Motor neuron (in vitro differentiated cells): Measurements from ENCODE around the gene PXYLP1. TPM values are rescaled to one million over a fixed set of nuclear protein-coding genes. Genes with fewer than 3 reads are reported as not detected.
A peak's percentile ranks its signal among the peaks of the same experiment; 100 is the strongest.
"Not testable (repeated sequence)": the region's sequence is repeated elsewhere in the genome, so short reads cannot be mapped to it uniquely, and the experiment has no call there.

Source experiments
- ATAC-seq, 8 experiments: fragments of 200-7000 bp; cut with Tn5 transposase; replicated peaks in 6 of 8; 2 replicates each; pipeline ENCODE4 v1.8.0; 2021; ENCODE audit warnings: mild to moderate bottlenecking in 8 of 8, moderate library complexity in 8 of 8
- H3K27ac ChIP-seq, 2 donors: fragments of 250-450 bp; sonication (Bioruptor Pico); 2 replicates each; pipeline ENCODE4 v1.9.0; 2021; ENCODE audit warnings: antibody characterized with exemption in 2 of 2, mild to moderate bottlenecking in 2 of 2, moderate library complexity in 1 of 2
- H3K4me1 ChIP-seq, 2 donors: fragments of 250-450 bp; sonication (Bioruptor Pico); replicated peaks in 1 of 2; 2 replicates each; pipeline ENCODE4 v1.6.1; 2021; ENCODE audit warnings: antibody characterized with exemption in 2 of 2, mild to moderate bottlenecking in 2 of 2, moderate library complexity in 1 of 2
- H3K4me3 ChIP-seq, 5 donors: fragments of 250-450 bp; sonication (Bioruptor Pico); 2 replicates each; pipeline ENCODE4 v1.9.0; 2021; ENCODE audit warnings: antibody characterized with exemption in 5 of 5, mild to moderate bottlenecking in 5 of 5, moderate library complexity in 4 of 5
- WGBS, 10 experiments: fragments of 450-650 bp; shearing (Covaris generic); methylation state at CpG; one replicate each; pipeline ENCODE4 v1.0.0; 2022; 5-methylcytosine and 5-hydroxymethylcytosine counted together
- in situ Hi-C, 9 experiments: fragments of 400-800 bp; cut with MboI; loops; one replicate each; pipeline ENCODE4 v1.15.0; 2021; ENCODE audit warnings: low sequenced_read_pairs in 9 of 9, low pct_unique_long_range_greater_than_20kb in 2 of 9; ENCODE audit not compliant: unreplicated experiment in 9 of 9
- total RNA-seq, 8 experiments: library from RNA; unstranded; fragments of 300-600 nt; gene quantifications; 2 replicates each; pipeline versions ENCODE4 v1.2.3 to v1.2.4, GENCODE V29; 2022

The PXYLP1 gene, protein sequence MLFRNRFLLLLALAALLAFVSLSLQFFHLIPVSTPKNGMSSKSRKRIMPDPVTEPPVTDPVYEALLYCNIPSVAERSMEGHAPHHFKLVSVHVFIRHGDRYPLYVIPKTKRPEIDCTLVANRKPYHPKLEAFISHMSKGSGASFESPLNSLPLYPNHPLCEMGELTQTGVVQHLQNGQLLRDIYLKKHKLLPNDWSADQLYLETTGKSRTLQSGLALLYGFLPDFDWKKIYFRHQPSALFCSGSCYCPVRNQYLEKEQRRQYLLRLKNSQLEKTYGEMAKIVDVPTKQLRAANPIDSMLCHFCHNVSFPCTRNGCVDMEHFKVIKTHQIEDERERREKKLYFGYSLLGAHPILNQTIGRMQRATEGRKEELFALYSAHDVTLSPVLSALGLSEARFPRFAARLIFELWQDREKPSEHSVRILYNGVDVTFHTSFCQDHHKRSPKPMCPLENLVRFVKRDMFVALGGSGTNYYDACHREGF
- total RNA-seq: 10 to 100 TPM; 11.9 to 65.2 (median 40.0) TPM

DNA sequence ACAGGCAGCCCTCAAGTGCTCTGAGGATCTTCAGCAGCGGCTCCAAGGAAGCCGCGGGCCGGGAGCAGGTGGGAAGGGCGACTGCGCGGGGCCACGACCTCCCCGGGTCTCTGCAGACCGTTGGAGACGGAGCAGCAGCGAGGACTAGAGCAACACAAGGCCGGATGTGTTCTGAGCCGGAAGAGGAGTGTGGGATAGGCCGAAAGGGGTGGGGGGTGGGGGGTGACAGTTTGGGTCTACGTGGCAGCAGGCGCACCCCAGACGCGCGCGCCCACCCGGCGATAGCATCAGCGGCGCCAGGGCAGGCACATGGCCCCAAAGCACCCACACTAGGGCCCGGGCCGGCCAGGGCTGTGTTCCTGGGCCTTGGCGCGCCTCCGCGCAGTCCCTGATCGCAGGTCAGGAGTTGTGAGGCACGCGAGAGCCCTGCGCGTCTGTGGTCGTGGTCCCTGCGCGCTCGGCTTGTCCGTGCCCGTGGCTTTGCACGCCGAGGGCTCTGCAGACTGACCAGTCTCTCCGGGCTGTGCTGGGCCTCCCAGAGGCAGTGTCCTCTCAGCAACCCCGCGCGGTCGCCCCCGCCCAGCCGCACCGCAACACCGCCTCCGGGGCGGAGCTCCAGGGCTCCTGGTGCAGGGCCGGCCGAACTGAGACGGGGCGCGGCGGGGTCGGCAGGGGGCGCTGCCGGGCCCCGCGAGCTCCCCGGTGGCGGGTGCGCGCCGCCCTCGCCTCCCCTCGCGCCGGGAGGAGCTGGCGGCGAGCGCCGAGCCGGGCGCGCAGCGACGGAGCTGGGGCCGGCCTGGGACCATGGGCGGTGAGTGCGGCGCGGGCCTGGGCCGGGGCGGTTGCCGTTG, at the start of gene PXYLP1:
PXYLP1 (plus strand) TSS at position 725 of the 851 bp plus-strand sequence. CDS start 28,351 bp downstream, outside the sequence.
- Histone ChIP-seq H3K27ac (peak within 1 kb of the TSS; percentile 78 to 88), H3K4me3 (peak within 1 kb of the TSS; percentile 68 to 99 (median 71)), H3K4me1 (peaks cover 51 to 57% of the 10 kb centered on the region in 2 donors)
- peak; percentile 79 to 96 (median 94) for ATAC-seq
- WGBS, 10 experiments: 9 to 17% (median 10%) methylated on average over 2 to 9 of the region's 92 CpGs; no CpG with 5 or more reads in 7 of the 10 experiments
- in situ Hi-C loops: no loop called here

DNA sequence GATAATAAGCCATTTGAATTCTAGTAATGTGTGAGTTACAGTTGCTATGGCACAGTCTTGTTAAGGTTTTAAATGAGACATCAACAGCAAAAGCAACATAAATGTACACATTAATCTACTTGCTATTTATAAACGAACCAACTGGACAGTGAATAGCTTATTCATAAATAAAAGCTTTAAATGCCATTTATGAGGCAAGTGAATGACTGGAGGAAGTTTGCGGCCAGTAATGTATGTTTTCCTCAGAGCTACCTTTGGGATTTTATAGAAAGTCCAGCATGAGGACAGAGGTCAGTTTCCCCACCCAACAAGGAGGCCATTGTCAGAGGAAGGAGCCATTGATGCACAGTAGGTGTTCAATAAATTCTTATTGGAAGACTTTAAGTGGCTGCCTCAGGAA, 48.0 kb upstream of the PXYLP1 start:
- Histone ChIP-seq H3K4me1 (no peaks in the 10 kb centered on the region), H3K27ac (no peak overlapping the region), H3K4me3 (no peak overlapping the region)
- 0 to 100% (median 38%) methylated on average over 1 to 2 of the region's 2 CpGs for WGBS, 10 experiments
- in situ Hi-C loops: loop anchor here in 4 of 9 experiments (25.0 kb wide), 1 partner anchor 171 kb away; no protein-coding TSS in a partner anchor
- peak in 1 of 8 experiments; percentile 39 for ATAC-seq

DNA sequence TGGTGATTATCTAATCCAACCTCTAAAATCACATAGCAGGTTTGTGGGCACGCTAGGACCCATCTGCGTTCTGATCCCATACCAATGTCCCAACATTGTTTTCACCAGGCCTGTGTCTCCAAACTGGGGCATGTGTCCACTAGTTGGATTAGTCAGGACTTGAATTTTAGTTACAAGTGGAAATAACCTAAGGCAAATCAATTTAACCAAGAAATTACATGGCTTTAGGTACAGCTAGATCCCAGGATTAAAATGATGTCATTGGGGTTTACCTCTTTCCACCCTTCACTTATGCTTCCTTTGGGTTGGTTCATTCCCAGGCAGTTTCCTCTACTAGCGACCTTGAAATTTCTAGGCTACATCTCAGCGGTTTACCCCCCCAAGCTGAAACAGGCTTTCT, 47.2 kb upstream of the PXYLP1 start:
- ATAC-seq: no peak
- no peak overlapping the region for H3K27ac ChIP-seq
- in situ Hi-C loops: loop anchor here in 4 of 9 experiments (25.0 kb wide), 1 partner anchor 172 kb away; no protein-coding TSS in a partner anchor
- H3K4me1 ChIP-seq: no peaks in the 10 kb centered on the region
- no peak overlapping the region for H3K4me3 ChIP-seq
- 57 to 100% (median 75%) methylated on average over 1 to 4 of the region's 4 CpGs; no CpG with 5 or more reads in 1 of the 10 experiments for whole genome bisulfite sequencing, 10 experiments

DNA sequence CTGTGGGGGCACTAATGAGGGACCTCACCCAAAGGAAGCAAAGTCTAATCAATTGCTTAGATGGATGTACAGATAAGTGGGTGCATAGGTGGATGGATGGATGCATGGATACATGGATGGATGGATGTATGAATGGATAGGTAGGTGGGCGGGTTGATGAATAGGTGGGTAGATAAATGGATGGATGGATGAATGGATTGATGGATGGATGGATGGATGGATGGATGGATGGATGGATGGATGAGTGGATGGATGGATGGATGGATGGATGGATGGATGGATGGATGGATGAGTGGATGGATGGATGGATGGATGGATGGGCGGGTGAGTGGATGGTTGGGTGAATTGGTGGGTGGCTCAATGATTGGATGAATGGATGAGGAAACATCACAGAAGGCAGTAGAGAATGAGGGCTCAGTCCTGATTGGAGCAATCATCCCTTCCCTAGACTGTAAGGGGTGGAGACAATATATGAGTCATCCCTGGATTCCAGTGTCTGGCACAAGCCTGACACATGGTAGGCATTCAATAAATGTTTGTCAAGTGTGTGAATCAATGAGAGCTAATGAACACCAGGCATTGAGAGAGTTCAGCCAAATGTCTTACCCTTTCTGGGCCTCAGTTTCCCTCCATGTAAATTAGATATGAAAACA, 40.4 kb upstream of the PXYLP1 start:
- peak in 2 of 8 experiments; percentile 19 to 28 for ATAC-seq
- in situ Hi-C loops: loop anchor here in 8 of 9 experiments (10.0 to 25.0 kb wide), 2 partner anchors 179 to 186 kb away; no protein-coding TSS in a partner anchor
- WGBS, 10 experiments: 46 to 100% (median 83%) methylated on average over 1 to 2 of the region's 2 CpGs; no CpG with 5 or more reads in 2 of the 10 experiments
- no peaks in the 10 kb centered on the region for H3K4me1 ChIP-seq
- no peak overlapping the region for H3K4me3 ChIP-seq
- H3K27ac ChIP-seq: no peak overlapping the region

DNA sequence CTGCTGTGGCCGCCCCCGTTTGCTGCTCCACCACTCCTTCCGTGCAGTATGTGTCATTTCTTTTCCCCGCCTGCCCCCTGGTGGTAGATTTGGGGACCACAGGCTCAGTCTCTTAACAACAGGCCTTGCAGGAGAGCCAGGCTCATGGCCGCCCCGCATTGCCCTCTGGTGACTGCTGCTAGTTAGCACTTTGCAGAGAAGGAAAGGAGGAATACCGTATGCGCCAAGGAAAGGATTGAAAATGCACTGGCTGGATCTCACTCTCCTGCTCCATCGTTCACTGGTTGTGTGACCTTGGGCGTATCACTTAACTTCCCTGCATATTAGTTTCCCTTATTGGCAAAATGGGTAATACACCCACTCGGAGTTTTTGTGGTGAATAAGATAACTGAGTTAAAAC, 39.3 kb upstream of the PXYLP1 start:
- no peak overlapping the region for H3K4me3 ChIP-seq
- H3K27ac ChIP-seq: no peak overlapping the region
- 0 to 80% (median 22%) methylated on average over 1 to 11 of the region's 11 CpGs; no CpG with 5 or more reads in 2 of the 10 experiments for WGBS, 10 experiments
- no peaks in the 10 kb centered on the region for H3K4me1 ChIP-seq
- in situ Hi-C loops: loop anchor here in 8 of 9 experiments (10.0 to 25.0 kb wide), 2 partner anchors 180 to 188 kb away; no protein-coding TSS in a partner anchor
- ATAC-seq: peak; percentile 93 to 100 (median 100)

DNA sequence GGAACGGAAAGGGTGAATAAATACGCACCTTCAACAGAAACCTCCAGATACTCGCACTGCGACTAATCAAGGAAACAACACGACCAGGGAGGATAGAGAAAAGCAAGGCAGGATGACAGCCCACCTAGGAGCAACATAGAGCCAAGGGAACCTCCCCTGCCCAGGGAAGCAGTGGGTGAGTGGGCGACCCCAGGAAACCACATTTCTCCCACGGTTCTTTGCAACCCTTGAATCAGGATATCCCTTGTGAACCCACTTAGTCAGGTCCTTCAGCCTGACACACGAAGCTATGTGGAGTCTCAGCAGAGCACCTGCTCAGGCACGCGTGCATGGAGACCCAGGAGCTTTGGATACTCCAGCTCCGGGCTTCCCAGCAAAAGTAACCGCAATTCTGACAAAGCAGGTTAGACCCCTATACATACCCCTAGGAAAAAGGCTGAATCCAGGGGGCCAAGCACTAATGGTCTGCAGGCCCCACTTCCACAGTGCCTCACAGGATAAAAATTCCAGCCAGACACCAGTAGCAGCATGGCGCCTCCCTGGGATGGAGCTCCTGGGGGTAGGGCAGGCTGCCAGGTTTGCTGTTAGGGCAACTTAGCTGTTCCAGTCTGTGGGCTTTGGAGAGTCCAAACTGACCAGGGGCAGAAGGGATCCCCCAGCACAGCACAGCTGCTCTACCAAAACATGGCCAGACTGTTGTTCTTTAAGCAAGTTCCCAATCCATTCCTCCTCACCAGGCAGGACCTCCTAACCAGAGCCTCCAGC, 38.4 kb upstream of the PXYLP1 start:
- in situ Hi-C loops: loop anchor here in 8 of 9 experiments (10.0 to 25.0 kb wide), 2 partner anchors 181 to 188 kb away; no protein-coding TSS in a partner anchor
- no peak overlapping the region for H3K27ac ChIP-seq
- no peak for ATAC-seq
- 70 to 100% (median 96%) methylated on average over 2 to 10 of the region's 13 CpGs; no CpG with 5 or more reads in 3 of the 10 experiments for WGBS, 10 experiments
- H3K4me3 ChIP-seq: no peak overlapping the region
- H3K4me1 ChIP-seq: no peaks in the 10 kb centered on the region

DNA sequence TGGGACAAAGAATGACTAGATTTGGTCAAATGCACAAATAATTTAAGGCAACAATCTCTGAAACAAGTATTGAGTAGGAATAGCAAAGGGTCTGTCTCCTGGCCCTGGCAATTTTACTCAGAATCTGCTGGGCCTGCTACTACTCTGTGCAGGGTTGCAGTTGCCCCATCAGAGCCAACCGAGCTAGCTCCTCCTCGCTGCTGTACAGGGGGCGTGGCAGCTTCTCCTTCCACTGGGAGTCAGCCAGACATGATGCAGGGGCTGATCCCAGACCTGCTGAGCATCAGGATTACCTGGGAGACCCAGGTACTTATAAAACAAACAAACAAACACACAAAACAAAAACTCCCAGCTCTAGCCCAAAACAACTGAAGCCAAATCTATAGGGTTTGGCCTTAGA, 30.5 kb upstream of the PXYLP1 start:
- Histone ChIP-seq H3K4me3 (no peak overlapping the region), H3K4me1 (peaks cover 0 to 2% of the 10 kb centered on the region in 2 donors), H3K27ac (no peak overlapping the region)
- in situ Hi-C loops: loop anchor here in 1 of 9 experiments (5.0 kb wide), 1 partner anchor 199 kb away; no protein-coding TSS in a partner anchor
- ATAC-seq: no peak
- 7 to 100% (median 61%) methylated on average over 1 to 3 of the region's 3 CpGs; no CpG with 5 or more reads in 5 of the 10 experiments for WGBS, 10 experiments

DNA sequence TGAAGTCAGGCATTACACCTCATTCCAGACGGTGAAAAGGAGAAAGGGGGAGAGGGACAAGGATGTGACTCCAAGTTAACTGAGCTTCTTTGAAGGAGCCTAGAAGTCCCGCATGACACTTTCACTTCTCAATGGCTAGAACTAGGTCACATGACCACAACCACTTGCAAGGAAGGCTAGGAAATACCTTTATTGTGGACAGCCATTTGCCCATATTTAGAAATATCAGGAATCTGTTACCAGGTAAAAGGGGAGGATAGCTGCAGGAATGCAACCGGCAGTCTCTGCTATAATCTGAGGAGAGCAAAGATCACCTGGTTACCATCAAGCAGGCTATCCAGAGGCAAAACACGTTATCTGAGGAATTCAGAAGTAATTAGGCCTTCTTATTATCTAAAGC, 28.9 kb upstream of the PXYLP1 start:
- in situ Hi-C loops: loop anchor here in 1 of 9 experiments (5.0 kb wide), 1 partner anchor 200 kb away; no protein-coding TSS in a partner anchor
- no peak overlapping the region for H3K27ac ChIP-seq
- no peak for ATAC-seq

DNA sequence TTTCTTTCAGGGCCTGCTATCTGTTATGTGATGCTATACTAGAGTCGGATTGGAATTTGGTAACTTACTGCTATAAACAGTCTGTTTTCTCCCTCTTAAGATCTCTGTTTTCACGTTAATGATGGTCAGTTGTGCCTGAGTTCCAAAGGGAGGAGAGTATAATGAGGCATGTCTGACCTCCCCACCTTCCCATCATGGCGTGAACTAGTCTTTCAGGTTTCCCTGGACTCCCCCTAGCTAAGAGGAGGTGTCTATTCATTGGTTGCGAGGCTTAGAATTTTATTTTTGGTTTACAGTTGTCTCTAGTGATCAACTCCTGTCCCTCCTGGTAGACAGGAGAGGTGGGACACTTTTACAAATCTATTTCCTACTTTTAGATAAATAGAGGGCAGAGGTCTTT, 27.8 kb upstream of the PXYLP1 start:
- WGBS, 10 experiments: 25 to 100% (median 83%) methylated on average over 1 to 4 of the region's 4 CpGs; no CpG with 5 or more reads in 1 of the 10 experiments
- Histone ChIP-seq H3K4me1 (peaks cover 0 to 2% of the 10 kb centered on the region in 2 donors), H3K4me3 (no peak overlapping the region), H3K27ac (no peak overlapping the region)
- no peak for ATAC-seq
- in situ Hi-C loops: loop anchor here in 1 of 9 experiments (5.0 kb wide), 1 partner anchor 202 kb away; no protein-coding TSS in a partner anchor

More for the DNA sequence above, 28.9 kb upstream of the PXYLP1 start:
- WGBS, 10 experiments: 47 to 100% (median 97%) methylated on average over 1 to 4 of the region's 4 CpGs; no CpG with 5 or more reads in 2 of the 10 experiments
- peaks cover 0 to 2% of the 10 kb centered on the region in 2 donors for H3K4me1 ChIP-seq
- H3K4me3 ChIP-seq: no peak overlapping the region

DNA sequence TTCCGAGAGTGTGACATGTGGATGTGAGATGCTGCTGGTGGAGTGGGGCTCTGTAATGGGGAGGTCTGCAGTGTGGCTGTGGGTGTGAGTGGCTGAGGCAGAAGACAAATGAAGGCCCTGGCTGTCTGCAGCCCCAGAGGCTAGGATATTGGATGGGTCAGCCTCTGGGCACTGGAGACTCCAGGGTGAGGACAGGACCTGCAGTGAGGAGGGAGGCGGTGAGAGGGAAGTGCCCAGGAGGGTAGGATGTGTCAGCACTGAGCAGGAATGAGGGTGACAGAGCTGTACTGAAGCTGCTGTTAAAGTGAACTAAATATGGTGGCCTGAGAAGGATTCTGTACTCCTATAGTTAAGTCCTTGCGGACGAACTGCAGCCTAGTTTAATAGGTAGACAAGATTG, 27.3 kb upstream of the PXYLP1 start:
- in situ Hi-C loops: loop anchor here in 1 of 9 experiments (5.0 kb wide), 1 partner anchor 202 kb away; no protein-coding TSS in a partner anchor
- Histone ChIP-seq H3K4me1 (peaks cover 0 to 2% of the 10 kb centered on the region in 2 donors), H3K27ac (peak overlapping the region in 1 of 2 donors; percentile 26), H3K4me3 (no peak overlapping the region)
- ATAC-seq: peak in 3 of 8 experiments; percentile 15 to 34 (median 19)
- 50 to 100% (median 83%) methylated on average over 1 to 4 of the region's 4 CpGs; no CpG with 5 or more reads in 3 of the 10 experiments for WGBS, 10 experiments

DNA sequence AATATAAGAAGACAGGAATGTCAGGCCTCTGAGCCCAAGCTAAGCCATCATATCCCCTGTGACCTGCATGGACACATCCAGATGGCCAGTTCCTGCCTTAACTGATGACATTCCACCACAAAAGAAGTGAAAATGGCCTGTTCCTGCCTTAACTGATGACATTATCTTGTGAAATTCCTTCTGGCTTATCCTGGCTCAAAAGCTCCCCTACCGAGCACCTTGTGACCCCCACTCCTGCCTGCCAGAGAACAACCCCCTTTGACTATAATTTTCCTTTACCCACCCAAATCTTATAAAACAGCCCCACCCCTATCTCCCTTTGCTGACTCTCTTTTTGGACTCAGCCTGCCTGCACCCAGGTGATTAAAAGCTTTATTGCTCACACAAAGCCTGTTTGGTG, 20.3 kb upstream of the PXYLP1 start:
- ATAC-seq, in situ Hi-C loops, H3K27ac ChIP-seq, H3K4me3 ChIP-seq, H3K4me1 ChIP-seq: not testable (repeated sequence)
- WGBS, 10 experiments: 33 to 80% (median 40%) methylated on average over 1 of the region's 1 CpG; no CpG with 5 or more reads in 7 of the 10 experiments
